Measurements from ENCODE around the gene TNFSF13B.

- TF ChIP-seq CTCF (IDR thresholded peaks at IDR 0.05) (no peak), POLR2A (IDR thresholded peaks at IDR 0.05) (no peak), EP300 (IDR thresholded peaks at IDR 0.05) (no peak)
These were observed 12.3 kb upstream of the TNFSF13B start for GRCh38 chr13:108257248-108257647.
